AG04449 (cell line): Measurements from ENCODE around the gene MAPRE2.

ENCODE experiments used
- CTCF ChIA-PET: fragments of 350-600 bp; formaldehyde crosslinking; extraction: SDS; loops from one replicate; lab custom pipeline; 2021; ENCODE audit warnings: antibody characterized with exemption; lab: Yijun Ruan, JAX
- POLR2A ChIA-PET: fragments of 400-600, 350-600 bp; formaldehyde crosslinking; extraction: SDS; loops from one replicate; lab custom pipeline; 2020; ENCODE audit warnings: antibody characterized with exemption, inconsistent platforms; lab: Yijun Ruan, JAX
- DNase-seq: peaks from one replicate; pipeline ENCODE4 v3.0.0-alpha.2; 2010; ENCODE audit warnings: low read depth, low spot score
- H3K4me3 ChIP-seq: 2 replicates; pipeline ENCODE4 v1.5.1; 2011; ENCODE audit warnings: low read depth, mild to moderate bottlenecking, control low read depth, low read length
- CTCF ChIP-seq: IDR thresholded peaks from one replicate; pipeline ENCODE4 v1.5.1; 2011; ENCODE audit warnings: mild to moderate bottlenecking, moderate library complexity, low read length, control low read depth, inconsistent platforms; ENCODE audit not compliant: insufficient read depth; ENCODE audit errors: missing control alignments

Gene MAPRE2

DNA sequence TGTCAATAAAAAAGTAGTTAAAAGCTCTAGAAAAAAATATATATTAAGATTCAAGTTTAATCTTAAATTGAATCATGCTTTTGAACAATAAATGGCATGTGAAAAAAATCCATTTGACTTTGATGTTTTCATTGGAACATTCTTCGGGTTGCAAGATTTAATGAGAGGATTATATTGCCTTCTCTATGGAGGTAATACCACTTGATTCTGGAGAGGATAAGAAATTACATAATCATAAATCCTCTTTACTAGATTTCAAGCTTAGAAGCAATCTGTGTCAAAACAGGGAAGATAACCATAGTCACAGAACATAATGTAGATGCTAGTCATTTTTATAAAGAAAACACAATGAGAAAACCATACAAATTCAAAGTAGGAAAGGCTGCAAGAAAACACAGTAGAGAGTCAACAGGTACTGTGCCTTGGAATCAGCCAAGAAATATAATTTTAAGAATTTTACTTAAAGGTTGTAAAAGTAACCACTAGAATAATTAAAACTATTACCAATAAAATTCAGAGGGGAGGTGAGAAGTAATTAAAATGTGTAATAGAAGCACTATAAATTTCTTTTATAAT is 18.7 kb upstream of the MAPRE2 start:
- no peak for TF ChIP-seq CTCF
- POLR2A ChIA-PET = no interaction called here
- DNase-seq = no peak
- H3K4me3 ChIP-seq = no peak overlapping the region
- CTCF ChIA-PET = interaction anchor here (2.0 to 3.4 kb wide), 2 partner anchors 14 to 121 kb away, joined by 6 to 10 read pairs; no protein-coding TSS in a partner anchor

GRCh38 chr18:35024196-35024595 is 17.0 kb upstream of the MAPRE2 start:
- no peak for TF ChIP-seq CTCF
- no peak overlapping the region for H3K4me3 ChIP-seq
- CTCF ChIA-PET = interaction anchor here (1.6 to 3.6 kb wide), 4 partner anchors 18 to 121 kb away, joined by 8 to 26 read pairs (median 12); no protein-coding TSS in a partner anchor
- POLR2A ChIA-PET = no interaction called here
- DNase-seq = no peak

- POLR2A ChIA-PET = interaction anchor here (0.9 kb wide), 1 partner anchor 16 kb away, joined by 4 read pairs; the partner anchor contains the start of gene MAPRE2
- H3K4me3 ChIP-seq = no peak overlapping the region
- CTCF ChIA-PET = interaction anchor here (0.8 to 3.6 kb wide), 7 partner anchors 15 to 131 kb away, joined by 3 to 26 read pairs (median 8); no protein-coding TSS in a partner anchor
- DNase-seq = peak; percentile 64
- no peak for TF ChIP-seq CTCF
Measured at GRCh38 chr18:35024965-35025364, 16.2 kb upstream of the MAPRE2 start.

DNA sequence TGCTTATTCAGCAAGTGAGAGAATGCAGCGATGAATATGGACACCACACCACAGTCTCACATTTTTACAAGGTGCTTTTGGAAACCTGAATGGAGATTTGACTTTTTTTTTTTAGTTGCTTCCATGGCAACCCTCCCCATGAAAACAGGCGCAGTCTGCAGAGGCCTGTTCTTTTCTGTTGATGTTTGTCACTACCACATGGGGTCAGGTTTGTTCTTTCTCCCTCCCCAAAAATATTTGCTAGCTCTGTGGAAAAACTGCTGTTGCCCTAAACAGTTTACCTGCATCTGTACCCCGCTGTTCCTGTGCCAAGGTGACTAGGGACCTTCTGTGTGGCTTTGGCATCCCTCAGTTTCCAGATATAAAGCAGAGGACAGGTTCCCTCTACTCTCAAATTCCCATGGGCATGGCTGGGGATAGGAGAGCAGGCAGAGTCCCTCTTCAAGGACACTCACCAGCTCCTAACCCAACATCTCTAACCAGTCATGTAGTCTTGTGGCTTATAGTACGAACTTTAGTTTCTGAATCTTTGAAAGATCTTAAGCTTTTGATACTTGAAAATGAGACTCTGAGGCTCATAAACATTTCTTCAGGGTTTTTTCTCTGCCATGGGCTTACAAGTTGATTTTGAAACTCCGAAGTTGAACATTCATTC is 14.7 kb upstream of the MAPRE2 start:
- H3K4me3 ChIP-seq = no peak overlapping the region
- TF ChIP-seq CTCF = no peak
- POLR2A ChIA-PET = no interaction called here
- CTCF ChIA-PET = interaction anchor here (0.9 to 3.6 kb wide), 7 partner anchors 14 to 119 kb away, joined by 3 to 26 read pairs (median 8); no protein-coding TSS in a partner anchor
- no peak for DNase-seq

DNA sequence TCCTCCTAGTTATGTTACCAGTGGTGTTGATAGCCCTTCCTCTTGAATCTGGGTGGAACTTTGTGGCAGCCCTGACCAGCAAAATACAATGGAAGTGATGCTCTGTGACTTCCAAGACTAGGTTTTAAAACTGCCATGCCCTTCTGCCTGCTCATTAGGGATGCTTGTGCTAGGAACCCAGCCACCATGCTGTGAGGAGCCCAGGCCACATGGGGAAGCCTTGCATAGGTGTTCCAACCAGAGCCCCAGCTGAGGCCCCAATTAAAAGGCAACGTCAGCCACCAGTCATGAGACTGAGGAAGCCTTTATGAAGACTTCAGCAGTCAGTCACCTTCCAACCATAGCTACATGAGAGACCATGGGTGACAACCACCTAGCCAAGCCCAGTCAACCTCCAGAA is 14.0 kb upstream of the MAPRE2 start:
- ChIA-PET POLR2A (no interaction called here), CTCF (interaction anchor here (1.0 to 3.6 kb wide), 6 partner anchors 13 to 118 kb away, joined by 3 to 27 read pairs (median 10); partner anchors contain the start of gene MAPRE2)
- no peak overlapping the region for H3K4me3 ChIP-seq
- TF ChIP-seq CTCF = no peak
- DNase-seq = no peak

GRCh38 chr18:35028536-35028935 is 12.7 kb upstream of the MAPRE2 start:
- no peak for DNase-seq
- no peak overlapping the region for H3K4me3 ChIP-seq
- POLR2A ChIA-PET = interaction anchor here (2.3 kb wide), 1 partner anchor 12 kb away, joined by 12 read pairs; the partner anchor contains the start of gene MAPRE2
- CTCF ChIA-PET = interaction anchor here (0.6 to 3.3 kb wide), 8 partner anchors 10 to 117 kb away, joined by 3 to 27 read pairs (median 4); partner anchors contain the start of gene MAPRE2
- TF ChIP-seq CTCF = no peak
